Motor neuron (in vitro differentiated cells): Measurements from ENCODE around the gene NCS1. TPM values are rescaled to one million over a fixed set of nuclear protein-coding genes. Genes with fewer than 3 reads are reported as not detected.
A peak's percentile ranks its signal among the peaks of the same experiment; 100 is the strongest.
"Not testable (repeated sequence)": the region's sequence is repeated elsewhere in the genome, so short reads cannot be mapped to it uniquely, and the experiment has no call there.

Source experiments
- ATAC-seq, 8 experiments: fragments of 200-7000 bp; cut with Tn5 transposase; replicated peaks in 6 of 8; 2 replicates each; pipeline ENCODE4 v1.8.0; 2021; ENCODE audit warnings: mild to moderate bottlenecking in 8 of 8, moderate library complexity in 8 of 8
- H3K27ac ChIP-seq, 2 donors: fragments of 250-450 bp; sonication (Bioruptor Pico); 2 replicates each; pipeline ENCODE4 v1.9.0; 2021; ENCODE audit warnings: antibody characterized with exemption in 2 of 2, mild to moderate bottlenecking in 2 of 2, moderate library complexity in 1 of 2
- H3K4me1 ChIP-seq, 2 donors: fragments of 250-450 bp; sonication (Bioruptor Pico); replicated peaks in 1 of 2; 2 replicates each; pipeline ENCODE4 v1.6.1; 2021; ENCODE audit warnings: antibody characterized with exemption in 2 of 2, mild to moderate bottlenecking in 2 of 2, moderate library complexity in 1 of 2
- H3K4me3 ChIP-seq, 5 donors: fragments of 250-450 bp; sonication (Bioruptor Pico); 2 replicates each; pipeline ENCODE4 v1.9.0; 2021; ENCODE audit warnings: antibody characterized with exemption in 5 of 5, mild to moderate bottlenecking in 5 of 5, moderate library complexity in 4 of 5
- WGBS, 10 experiments: fragments of 450-650 bp; shearing (Covaris generic); methylation state at CpG; one replicate each; pipeline ENCODE4 v1.0.0; 2022; 5-methylcytosine and 5-hydroxymethylcytosine counted together
- in situ Hi-C, 9 experiments: fragments of 400-800 bp; cut with MboI; loops; one replicate each; pipeline ENCODE4 v1.15.0; 2021; ENCODE audit warnings: low sequenced_read_pairs in 9 of 9, low pct_unique_long_range_greater_than_20kb in 2 of 9; ENCODE audit not compliant: unreplicated experiment in 9 of 9
- total RNA-seq, 8 experiments: library from RNA; unstranded; fragments of 300-600 nt; gene quantifications; 2 replicates each; pipeline versions ENCODE4 v1.2.3 to v1.2.4, GENCODE V29; 2022

The NCS1 gene
- total RNA-seq, 8 experiments from 2014 or later, result 11.2 to 104 (median 34.7) TPM

GRCh38 chr9:130242270-130243014 is 70.2 kb downstream of the NCS1 start:
- ATAC-seq, result no peak
- WGBS, 10 experiments, result 20 to 90% (median 60%) methylated on average over 1 to 6 of the region's 11 CpGs; no CpG with 5 or more reads in 2 of the 10 experiments
- in situ Hi-C loops, result loop anchor here in 4 of 9 experiments (25.0 kb wide), 1 partner anchor 130 kb away; no protein-coding TSS in a partner anchor

GRCh38 chr9:130243015-130243881 is 71.0 kb downstream of the NCS1 start:
- Histone ChIP-seq H3K4me1 (peaks cover 23% of the 10 kb centered on the region in 2 donors), H3K27ac (no peak overlapping the region), H3K4me3 (no peak overlapping the region)
- in situ Hi-C loops, result loop anchor here in 4 of 9 experiments (25.0 kb wide), 1 partner anchor 131 kb away; no protein-coding TSS in a partner anchor
- ATAC-seq, result peak; percentile 41 to 77 (median 72)
- WGBS, 10 experiments, result 0 to 40% (median 26%) methylated on average over 1 to 14 of the region's 35 CpGs; no CpG with 5 or more reads in 3 of the 10 experiments

More at GRCh38 chr9:130242270-130243014, 70.2 kb downstream of the NCS1 start:
- Histone ChIP-seq H3K27ac (no peak overlapping the region), H3K4me3 (no peak overlapping the region), H3K4me1 (peaks cover 23% of the 10 kb centered on the region in 2 donors)

- ATAC-seq, result no peak
- H3K4me3 ChIP-seq, result no peak overlapping the region
- peaks cover 23% of the 10 kb centered on the region in 2 donors for H3K4me1 ChIP-seq
- 60 to 100% methylated on average over 2 to 3 of the region's 7 CpGs; no CpG with 5 or more reads in 8 of the 10 experiments for WGBS, 10 experiments
- in situ Hi-C loops, result loop anchor here in 4 of 9 experiments (25.0 kb wide), 1 partner anchor 132 kb away; no protein-coding TSS in a partner anchor
- no peak overlapping the region for H3K27ac ChIP-seq
Measured at GRCh38 chr9:130243882-130244170, 71.6 kb downstream of the NCS1 start.

GRCh38 chr9:130244548-130245165 is 72.5 kb downstream of the NCS1 start:
- Histone ChIP-seq H3K27ac (no peak overlapping the region), H3K4me3 (no peak overlapping the region), H3K4me1 (peaks cover 20 to 21% of the 10 kb centered on the region in 2 donors)
- no peak for ATAC-seq
- in situ Hi-C loops, result loop anchor here in 4 of 9 experiments (25.0 kb wide), 1 partner anchor 132 kb away; no protein-coding TSS in a partner anchor
- WGBS, 10 experiments, result 90 to 98% methylated on average over 4 to 5 of the region's 13 CpGs; no CpG with 5 or more reads in 8 of the 10 experiments

GRCh38 chr9:130245474-130245873 is 73.3 kb downstream of the NCS1 start:
- no peak for ATAC-seq
- in situ Hi-C loops, result loop anchor here in 4 of 9 experiments (25.0 kb wide), 1 partner anchor 133 kb away; no protein-coding TSS in a partner anchor
- H3K4me1 ChIP-seq, result peaks cover 12 to 13% of the 10 kb centered on the region in 2 donors
- H3K4me3 ChIP-seq, result no peak overlapping the region
- 97 to 100% methylated on average over 2 to 7 of the region's 11 CpGs; no CpG with 5 or more reads in 8 of the 10 experiments for WGBS, 10 experiments
- H3K27ac ChIP-seq, result no peak overlapping the region

GRCh38 chr9:130246126-130246525 is 73.9 kb downstream of the NCS1 start:
- peaks cover 9% of the 10 kb centered on the region in 2 donors for H3K4me1 ChIP-seq
- 60 to 100% (median 89%) methylated on average over 1 to 3 of the region's 3 CpGs; no CpG with 5 or more reads in 4 of the 10 experiments for WGBS, 10 experiments
- ATAC-seq, result peak in 1 of 8 experiments; percentile 22
- H3K27ac ChIP-seq, result no peak overlapping the region
- no peak overlapping the region for H3K4me3 ChIP-seq
- in situ Hi-C loops, result loop anchor here in 4 of 9 experiments (25.0 kb wide), 1 partner anchor 134 kb away; no protein-coding TSS in a partner anchor

- 35 to 100% (median 77%) methylated on average over 1 to 14 of the region's 23 CpGs; no CpG with 5 or more reads in 1 of the 10 experiments for WGBS, 10 experiments
- Histone ChIP-seq H3K4me1 (peaks cover 11 to 16% of the 10 kb centered on the region in 2 donors), H3K27ac (peak overlapping the region in 1 of 2 donors; percentile 59), H3K4me3 (no peak overlapping the region)
- ATAC-seq, result peak in 5 of 8 experiments; percentile 70 to 82 (median 77)
- in situ Hi-C loops, result no loop called here
Measured at GRCh38 chr9:130254747-130255630, 82.8 kb downstream of the NCS1 start.

GRCh38 chr9:130255631-130256134 is 83.5 kb downstream of the NCS1 start:
- 13 to 85% (median 72%) methylated on average over 1 to 5 of the region's 5 CpGs; no CpG with 5 or more reads in 1 of the 10 experiments for WGBS, 10 experiments
- peaks cover 11 to 16% of the 10 kb centered on the region in 2 donors for H3K4me1 ChIP-seq
- in situ Hi-C loops, result no loop called here
- peak in 5 of 8 experiments; percentile 35 to 58 (median 49) for ATAC-seq
- H3K27ac ChIP-seq, result peak overlapping the region in 1 of 2 donors; percentile 60
- no peak overlapping the region for H3K4me3 ChIP-seq

- Histone ChIP-seq H3K27ac (no peak overlapping the region), H3K4me3 (no peak overlapping the region), H3K4me1 (peaks cover 14 to 16% of the 10 kb centered on the region in 2 donors)
- ATAC-seq, result no peak
- WGBS, 10 experiments, result 52 to 100% (median 79%) methylated on average over 1 to 2 of the region's 2 CpGs; no CpG with 5 or more reads in 2 of the 10 experiments
- in situ Hi-C loops, result no loop called here
Measured at GRCh38 chr9:130256644-130257043, 84.4 kb downstream of the NCS1 start.

- in situ Hi-C loops, H3K27ac ChIP-seq, ATAC-seq, H3K4me3 ChIP-seq: not testable (repeated sequence)
- peaks cover 14 to 16% of the 10 kb centered on the region in 2 donors for H3K4me1 ChIP-seq
- 67 to 93% (median 89%) methylated on average over 2 to 6 of the region's 7 CpGs; no CpG with 5 or more reads in 6 of the 10 experiments for WGBS, 10 experiments
Measured at GRCh38 chr9:130258137-130258536, 85.9 kb downstream of the NCS1 start.

GRCh38 chr9:130259044-130259443 is 86.8 kb downstream of the NCS1 start:
- H3K4me1 ChIP-seq, result peaks cover 14 to 16% of the 10 kb centered on the region in 2 donors
- no peak overlapping the region for H3K4me3 ChIP-seq
- 7 to 80% (median 30%) methylated on average over 1 to 4 of the region's 4 CpGs; no CpG with 5 or more reads in 2 of the 10 experiments for WGBS, 10 experiments
- in situ Hi-C loops, result no loop called here
- no peak overlapping the region for H3K27ac ChIP-seq
- no peak for ATAC-seq
